ENCODE results near the gene ABCA4.
"Not testable (repeated sequence)": the region's sequence is repeated elsewhere in the genome, so short reads cannot be mapped to it uniquely, and the experiment has no call there.

Gene ABCA4
- 0 to 0.11 (median 0) reads per million in 9 experiments for total RNA-seq

GRCh38 chr1:94120991-94121390, at the start of gene ABCA4:
Gene ABCA4, minus strand, starts transcription at chr1:94121148. Its CDS starts 103 bp downstream, at chr1:94121045.
- Mint-ChIP-seq H3K27ac (no peak within 1 kb of the TSS), H3K27me3 (peaks cover 44 to 58% of the 10 kb centered on the region in 2 donors), H3K4me3 (no peak within 1 kb of the TSS), H3K9me3 (no peaks in the 10 kb centered on the region), H3K36me3 (ENCODE audit: insufficient read depth) (no peaks in the 10 kb centered on the region), H3K4me1 (ENCODE audit: low read depth in 2 of 2) (no peaks in the 10 kb centered on the region)
- DNase-seq = no peak
- no peak for ATAC-seq (replicated peaks)

- H3K36me3 Mint-ChIP-seq (ENCODE audit: insufficient read depth) = no peaks in the 10 kb centered on the region
- H3K4me1 Mint-ChIP-seq (ENCODE audit: low read depth in 2 of 2) = no peaks in the 10 kb centered on the region
- no peak for DNase-seq
- H3K4me3 Mint-ChIP-seq = no peak overlapping the region
- no peaks in the 10 kb centered on the region for H3K9me3 Mint-ChIP-seq
- ATAC-seq (replicated peaks) = no peak
- no peak overlapping the region for H3K27ac Mint-ChIP-seq
- H3K27me3 Mint-ChIP-seq = peaks cover 45 to 53% of the 10 kb centered on the region in 2 donors
Observed at GRCh38 chr1:94169126-94169525, 48.2 kb upstream of the ABCA4 start.

- Mint-ChIP-seq H3K4me3 (no peak overlapping the region), H3K9me3 (no peaks in the 10 kb centered on the region), H3K27ac (no peak overlapping the region), H3K36me3 (ENCODE audit: insufficient read depth) (no peaks in the 10 kb centered on the region), H3K27me3 (peaks cover 51 to 71% of the 10 kb centered on the region in 2 donors), H3K4me1 (ENCODE audit: low read depth in 2 of 2) (no peaks in the 10 kb centered on the region)
- ATAC-seq (replicated peaks) = no peak
- no peak for DNase-seq
Observed at GRCh38 chr1:94165843-94166242, 44.9 kb upstream of the ABCA4 start.

GRCh38 chr1:94164885-94165284, 43.9 kb upstream of the ABCA4 start:
- H3K36me3 Mint-ChIP-seq (ENCODE audit: insufficient read depth); H3K4me3 Mint-ChIP-seq: not testable (repeated sequence)

GRCh38 chr1:94164121-94164520, 43.2 kb upstream of the ABCA4 start:
- not testable (repeated sequence) for H3K27ac Mint-ChIP-seq; H3K4me3 Mint-ChIP-seq; H3K9me3 Mint-ChIP-seq; DNase-seq; H3K4me1 Mint-ChIP-seq (ENCODE audit: low read depth in 2 of 2); H3K36me3 Mint-ChIP-seq (ENCODE audit: insufficient read depth); ATAC-seq (replicated peaks)
- H3K27me3 Mint-ChIP-seq = peaks cover 47 to 65% of the 10 kb centered on the region in 2 donors

More at GRCh38 chr1:94164885-94165284, 43.9 kb upstream of the ABCA4 start:
- H3K4me1 Mint-ChIP-seq (ENCODE audit: low read depth in 2 of 2); ATAC-seq (replicated peaks); H3K27ac Mint-ChIP-seq; H3K9me3 Mint-ChIP-seq; DNase-seq: not testable (repeated sequence)
- peaks cover 50 to 72% of the 10 kb centered on the region in 2 donors for H3K27me3 Mint-ChIP-seq

DNA sequence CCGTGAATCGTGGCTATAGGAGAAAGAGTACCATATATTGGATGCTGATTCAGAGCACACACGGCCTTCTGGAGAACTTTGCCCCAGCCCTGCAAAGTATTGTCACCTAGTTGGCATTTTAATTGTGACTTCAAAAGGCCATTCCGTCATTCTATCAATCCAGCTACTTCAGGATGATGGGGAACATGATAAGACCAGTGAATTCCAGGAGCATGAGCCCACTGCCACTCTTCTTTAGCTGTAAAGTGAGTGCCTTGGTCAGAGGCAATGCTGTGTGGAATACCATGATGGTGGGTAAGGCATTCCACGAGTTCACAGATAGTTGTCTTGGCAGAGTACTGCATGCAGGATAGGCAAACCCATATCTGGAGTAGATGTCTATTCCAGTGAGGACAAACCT, 42.3 kb upstream of the ABCA4 start:
- not testable (repeated sequence) for H3K9me3 Mint-ChIP-seq; H3K4me1 Mint-ChIP-seq (ENCODE audit: low read depth in 2 of 2); DNase-seq; H3K4me3 Mint-ChIP-seq; H3K27ac Mint-ChIP-seq; ATAC-seq (replicated peaks); H3K36me3 Mint-ChIP-seq (ENCODE audit: insufficient read depth)
- H3K27me3 Mint-ChIP-seq = peaks cover 45 to 60% of the 10 kb centered on the region in 2 donors

GRCh38 chr1:94160811-94161210, 39.9 kb upstream of the ABCA4 start:
- no peak for DNase-seq
- H3K9me3 Mint-ChIP-seq = no peaks in the 10 kb centered on the region
- no peaks in the 10 kb centered on the region for H3K4me1 Mint-ChIP-seq (ENCODE audit: low read depth in 2 of 2)
- H3K36me3 Mint-ChIP-seq (ENCODE audit: insufficient read depth) = no peaks in the 10 kb centered on the region
- H3K27me3 Mint-ChIP-seq = peaks cover 34 to 44% of the 10 kb centered on the region in 2 donors
- no peak overlapping the region for H3K27ac Mint-ChIP-seq
- no peak for ATAC-seq (replicated peaks)
- no peak overlapping the region for H3K4me3 Mint-ChIP-seq

DNA sequence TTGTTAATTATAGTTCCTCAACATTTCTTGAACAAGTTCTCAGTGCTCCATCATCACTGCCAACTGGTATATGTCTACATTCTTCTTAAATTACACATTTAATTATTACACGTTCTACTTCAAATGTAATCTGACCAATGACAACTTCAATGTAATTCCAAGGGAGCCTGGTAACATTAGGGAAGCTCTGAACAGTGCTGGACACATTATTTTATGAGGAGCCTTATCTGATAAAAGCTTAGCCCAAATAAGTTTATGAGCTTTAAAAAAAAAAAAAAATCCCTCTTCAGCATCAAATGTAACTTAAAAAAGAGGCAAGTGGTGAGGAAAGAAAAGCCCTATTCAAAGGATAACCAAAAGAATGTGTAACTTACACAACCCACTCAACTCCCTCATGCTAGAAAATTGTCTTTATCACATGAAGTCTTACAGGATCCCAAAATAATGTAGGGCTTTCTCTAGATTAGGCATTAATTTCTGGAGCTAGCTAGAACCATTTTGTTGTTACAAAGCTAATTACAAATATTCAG, 35.2 kb upstream of the ABCA4 start:
- Mint-ChIP-seq H3K27ac (no peak overlapping the region), H3K4me3 (no peak overlapping the region), H3K36me3 (ENCODE audit: insufficient read depth) (no peaks in the 10 kb centered on the region), H3K9me3 (no peaks in the 10 kb centered on the region), H3K4me1 (ENCODE audit: low read depth in 2 of 2) (no peaks in the 10 kb centered on the region), H3K27me3 (peaks cover 22% of the 10 kb centered on the region in 2 donors)
- ATAC-seq (replicated peaks) (no peak), DNase-seq (no peak)

- ATAC-seq (replicated peaks) = no peak
- Mint-ChIP-seq H3K4me3 (no peak overlapping the region), H3K4me1 (ENCODE audit: low read depth in 2 of 2) (no peaks in the 10 kb centered on the region), H3K36me3 (ENCODE audit: insufficient read depth) (no peaks in the 10 kb centered on the region), H3K27ac (no peak overlapping the region), H3K9me3 (no peaks in the 10 kb centered on the region), H3K27me3 (peaks cover 10% of the 10 kb centered on the region in 2 donors)
- DNase-seq = no peak
Observed at GRCh38 chr1:94154989-94155388, 34.0 kb upstream of the ABCA4 start.

GRCh38 chr1:94153133-94153532, 32.2 kb upstream of the ABCA4 start:
- DNase-seq = no peak
- Mint-ChIP-seq H3K36me3 (ENCODE audit: insufficient read depth) (no peaks in the 10 kb centered on the region), H3K4me3 (no peak overlapping the region), H3K4me1 (ENCODE audit: low read depth in 2 of 2) (no peaks in the 10 kb centered on the region), H3K9me3 (no peaks in the 10 kb centered on the region), H3K27me3 (peaks cover 5 to 9% of the 10 kb centered on the region in 2 donors), H3K27ac (no peak overlapping the region)
- no peak for ATAC-seq (replicated peaks)

DNA sequence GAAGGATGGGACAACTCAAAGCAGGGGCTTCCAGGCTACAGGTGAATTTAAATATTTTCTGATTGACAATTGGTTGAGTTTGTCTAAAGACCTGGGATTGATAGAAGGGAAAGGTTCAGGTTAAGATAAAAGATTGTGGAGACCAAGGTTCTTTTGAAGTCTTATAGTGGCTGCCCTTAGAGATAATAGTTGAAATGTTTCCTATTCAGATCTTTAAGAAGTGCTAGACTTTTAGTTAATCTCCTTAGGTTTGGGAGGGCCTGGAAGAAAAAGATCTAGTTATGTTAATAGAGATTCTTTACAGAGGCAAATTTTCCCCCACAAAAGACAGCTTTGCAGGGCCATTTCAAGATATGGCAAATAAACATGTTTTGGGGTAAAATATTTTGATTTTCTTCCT, 28.2 kb upstream of the ABCA4 start:
- H3K9me3 Mint-ChIP-seq; H3K4me1 Mint-ChIP-seq (ENCODE audit: low read depth in 2 of 2); ATAC-seq (replicated peaks); H3K4me3 Mint-ChIP-seq; DNase-seq; H3K36me3 Mint-ChIP-seq (ENCODE audit: insufficient read depth); H3K27ac Mint-ChIP-seq: not testable (repeated sequence)
- peaks cover 5 to 19% of the 10 kb centered on the region in 2 donors for H3K27me3 Mint-ChIP-seq

- H3K27ac Mint-ChIP-seq = no peak overlapping the region
- ATAC-seq (replicated peaks) (no peak), DNase-seq (no peak)
- H3K36me3 Mint-ChIP-seq (ENCODE audit: insufficient read depth) = peaks cover 4% of the 10 kb centered on the region
- no peak overlapping the region for H3K4me3 Mint-ChIP-seq
- no peaks in the 10 kb centered on the region for H3K9me3 Mint-ChIP-seq
- H3K27me3 Mint-ChIP-seq = peaks cover 0 to 9% of the 10 kb centered on the region in 2 donors
- H3K4me1 Mint-ChIP-seq (ENCODE audit: low read depth in 2 of 2) = no peaks in the 10 kb centered on the region
Observed at GRCh38 chr1:94146273-94146672, 25.3 kb upstream of the ABCA4 start.

DNA sequence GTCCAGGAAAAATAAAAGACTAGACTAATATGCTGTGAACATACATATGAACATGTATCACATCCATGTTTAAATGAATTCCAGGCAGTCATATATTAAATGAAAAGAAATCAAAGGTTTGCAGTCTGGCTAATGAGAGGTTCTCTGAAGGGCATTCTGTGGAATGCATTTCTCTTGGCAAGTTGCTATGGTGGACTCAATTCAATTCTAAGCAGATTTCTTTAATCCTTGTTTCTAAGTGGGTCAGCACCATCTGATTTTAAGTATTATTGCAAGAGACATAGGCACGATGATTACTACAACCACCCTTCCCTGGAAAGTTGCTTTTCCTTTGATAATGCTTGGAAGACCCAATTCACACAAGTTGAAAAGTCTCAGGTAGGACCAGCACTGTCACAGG, 23.9 kb upstream of the ABCA4 start:
- H3K9me3 Mint-ChIP-seq = peaks cover 0 to 2% of the 10 kb centered on the region in 2 donors
- H3K4me3 Mint-ChIP-seq = no peak overlapping the region
- H3K27me3 Mint-ChIP-seq = peaks cover 0 to 9% of the 10 kb centered on the region in 2 donors
- DNase-seq (no peak), ATAC-seq (replicated peaks) (no peak)
- H3K27ac Mint-ChIP-seq = no peak overlapping the region
- no peaks in the 10 kb centered on the region for H3K4me1 Mint-ChIP-seq (ENCODE audit: low read depth in 2 of 2)
- peaks cover 10% of the 10 kb centered on the region for H3K36me3 Mint-ChIP-seq (ENCODE audit: insufficient read depth)

- ATAC-seq (replicated peaks) = no peak
- H3K4me1 Mint-ChIP-seq (ENCODE audit: low read depth in 2 of 2) = no peaks in the 10 kb centered on the region
Observed at GRCh38 chr1:94143809-94144176, 22.8 kb upstream of the ABCA4 start.

More at GRCh38 chr1:94143809-94144176, 22.8 kb upstream of the ABCA4 start:
- Mint-ChIP-seq H3K27ac (no peak overlapping the region), H3K27me3 (peaks cover 5 to 9% of the 10 kb centered on the region in 2 donors), H3K4me3 (no peak overlapping the region), H3K36me3 (ENCODE audit: insufficient read depth) (peaks cover 10% of the 10 kb centered on the region), H3K9me3 (peaks cover 0 to 4% of the 10 kb centered on the region in 2 donors)
- no peak for DNase-seq
